IMR-90 (cell line): ENCODE data around the gene IGSF22.

Source experiments
- CTCF ChIP-seq: conservative IDR thresholded peaks from 2 replicates; pipeline ENCODE4 v1.5.1; 2012; ENCODE audit warnings: mild to moderate bottlenecking, low read depth, low read length, improper control_type of control experiment
- ELK1 ChIP-seq: fragments of 150-350 bp; IDR thresholded peaks from 2 replicates; pipeline ENCODE4 v1.6.1; 2016; ENCODE audit warnings: low read depth, mild to moderate bottlenecking, low read length, moderate library complexity, borderline replicate concordance
- MAZ ChIP-seq: IDR thresholded peaks from 2 replicates; pipeline ENCODE4 v1.6.1; 2012; ENCODE audit warnings: low read depth, mild to moderate bottlenecking, low read length, improper control_type of control experiment, moderate library complexity, borderline replicate concordance
- NFE2L2 ChIP-seq: fragments of 150-350 bp; IDR thresholded peaks from 2 replicates; pipeline ENCODE4 v1.6.1; 2016; ENCODE audit warnings: low read depth, mild to moderate bottlenecking, low read length
- POLR2A ChIP-seq: IDR thresholded peaks from 2 replicates; pipeline ENCODE4 v1.6.1; 2012; ENCODE audit warnings: mild to moderate bottlenecking, low read depth, low read length
- RCOR1 ChIP-seq: IDR thresholded peaks from 2 replicates; pipeline ENCODE4 v1.6.1; 2012; ENCODE audit warnings: mild to moderate bottlenecking, low read length, improper control_type of control experiment; ENCODE audit not compliant: insufficient replicate concordance
- RFX5 ChIP-seq: IDR thresholded peaks from 2 replicates; pipeline ENCODE4 v1.8.0; 2012; ENCODE audit warnings: low read depth, mild to moderate bottlenecking, low read length, moderate library complexity
- SMC3 ChIP-seq: fragments of 150-350 bp; IDR thresholded peaks from 2 replicates; pipeline ENCODE4 v1.6.1; 2016; ENCODE audit warnings: low read depth, mild to moderate bottlenecking, antibody characterized with exemption, low read length, moderate library complexity

- TF ChIP-seq MAZ (no peak), POLR2A (no peak), ELK1 (no peak), CTCF (no peak), SMC3 (no peak), RCOR1 (no peak), RFX5 (no peak), NFE2L2 (no peak)
Observed at GRCh38 chr11:18657673-18658072, 68.3 kb downstream of the IGSF22 start.
